ENCODE data around the gene RNPEPL1.

GRCh38 chr2:240615820-240616547 is 47.7 kb downstream of the RNPEPL1 start:
- no peak for TF ChIP-seq ZNF384 (IDR thresholded peaks at IDR 0.05)
- no peak for TF ChIP-seq FOXK2 (IDR thresholded peaks at IDR 0.05)
- TF ChIP-seq NFRKB (IDR thresholded peaks at IDR 0.05), result no peak
- no peak for TF ChIP-seq FOXA1 (IDR thresholded peaks at IDR 0.05)
- TF ChIP-seq CTBP1 (IDR thresholded peaks at IDR 0.05; ENCODE audit: borderline replicate concordance), result no peak
- no peak for TF ChIP-seq PKNOX1 (IDR thresholded peaks at IDR 0.05)
- TF ChIP-seq FOXM1 (IDR thresholded peaks at IDR 0.05; ENCODE audit: borderline replicate concordance), result no peak
- no peak for TF ChIP-seq SUZ12 (IDR thresholded peaks at IDR 0.05)
- TF ChIP-seq ARNT (IDR thresholded peaks at IDR 0.05), result no peak
- no peak for TF ChIP-seq ELF4 (IDR thresholded peaks at IDR 0.05)
- TF ChIP-seq BHLHE40 (IDR thresholded peaks at IDR 0.05; ENCODE audit: borderline replicate concordance), result no peak
- TF ChIP-seq HDGF (IDR thresholded peaks at IDR 0.05; ENCODE audit: borderline replicate concordance), result no peak
- TF ChIP-seq SP1 (IDR thresholded peaks at IDR 0.05), result no peak
